Measurements from ENCODE around the gene MTUS2.

MTUS2 gene

GRCh38 chr13:29473166-29473565 lies 653.0 kb downstream of the MTUS2 start:
- TF ChIP-seq CTCF (IDR thresholded peaks at IDR 0.05; ENCODE audit: insufficient read depth, low read length, poor library complexity, severe bottlenecking) (no peak), EZH2phosphoT487 (conservative IDR thresholded peaks at IDR 0.05; ENCODE audit: low read length) (no peak)
- H3K4me2 ChIP-seq (ENCODE audit: low read depth, low read length, poor library complexity, severe bottlenecking) = no peak overlapping the region
- H3K4me3 ChIP-seq (ENCODE audit: insufficient read depth, low read length, poor library complexity, severe bottlenecking) = no peak overlapping the region

GRCh38 chr13:29474991-29475390 lies 654.9 kb downstream of the MTUS2 start:
- Histone ChIP-seq H3K9me3 (ENCODE audit: insufficient read depth, low read length) (no peaks in the 10 kb centered on the region), H3K79me2 (ENCODE audit: insufficient read depth, low read length) (no peaks in the 10 kb centered on the region), H2AFZ (ENCODE audit: low read depth, low read length, severe bottlenecking) (no peak overlapping the region), H3K27me3 (ENCODE audit: low read length) (no peaks in the 10 kb centered on the region), H3K27ac (ENCODE audit: low read depth, low read length) (no peak overlapping the region), H3F3A (ENCODE audit: insufficient read depth) (no peaks in the 10 kb centered on the region), H4K20me1 (ENCODE audit: low read depth, low read length) (no peaks in the 10 kb centered on the region), H3K4me2 (ENCODE audit: low read depth, low read length, poor library complexity, severe bottlenecking) (no peak overlapping the region), H3K9ac (ENCODE audit: low read length) (no peak overlapping the region), H3K9me2 (replicated peaks; ENCODE audit: insufficient read depth, low read length) (no peaks in the 10 kb centered on the region), H3K4me3 (ENCODE audit: insufficient read depth, low read length, poor library complexity, severe bottlenecking) (no peak overlapping the region), H3K36me3 (ENCODE audit: low read length) (no peaks in the 10 kb centered on the region)
- no peak for TF ChIP-seq EZH2phosphoT487 (conservative IDR thresholded peaks at IDR 0.05; ENCODE audit: low read length)
- no peak for TF ChIP-seq CTCF (IDR thresholded peaks at IDR 0.05; ENCODE audit: insufficient read depth, low read length, poor library complexity, severe bottlenecking)

More at GRCh38 chr13:29473166-29473565, 653.0 kb downstream of the MTUS2 start:
- H3K36me3 ChIP-seq (ENCODE audit: low read length) = no peaks in the 10 kb centered on the region
- no peaks in the 10 kb centered on the region for H3K27me3 ChIP-seq (ENCODE audit: low read length)
- H3K27ac ChIP-seq (ENCODE audit: low read depth, low read length) = no peak overlapping the region
- no peaks in the 10 kb centered on the region for H3K79me2 ChIP-seq (ENCODE audit: insufficient read depth, low read length)
- H3F3A ChIP-seq (ENCODE audit: insufficient read depth) = no peaks in the 10 kb centered on the region
- H4K20me1 ChIP-seq (ENCODE audit: low read depth, low read length) = no peaks in the 10 kb centered on the region
- H3K9me2 ChIP-seq (replicated peaks; ENCODE audit: insufficient read depth, low read length) = no peaks in the 10 kb centered on the region
- H2AFZ ChIP-seq (ENCODE audit: low read depth, low read length, severe bottlenecking) = no peak overlapping the region
- H3K9ac ChIP-seq (ENCODE audit: low read length) = no peak overlapping the region
- no peaks in the 10 kb centered on the region for H3K9me3 ChIP-seq (ENCODE audit: insufficient read depth, low read length)

- no peaks in the 10 kb centered on the region for H3K79me2 ChIP-seq (ENCODE audit: insufficient read depth, low read length)
- no peaks in the 10 kb centered on the region for H3F3A ChIP-seq (ENCODE audit: insufficient read depth)
- H2AFZ ChIP-seq (ENCODE audit: low read depth, low read length, severe bottlenecking) = no peak overlapping the region
- TF ChIP-seq CTCF (IDR thresholded peaks at IDR 0.05; ENCODE audit: insufficient read depth, low read length, poor library complexity, severe bottlenecking) (no peak), EZH2phosphoT487 (conservative IDR thresholded peaks at IDR 0.05; ENCODE audit: low read length) (no peak)
- H3K27me3 ChIP-seq (ENCODE audit: low read length) = no peaks in the 10 kb centered on the region
- no peak overlapping the region for H3K9ac ChIP-seq (ENCODE audit: low read length)
- H4K20me1 ChIP-seq (ENCODE audit: low read depth, low read length) = no peaks in the 10 kb centered on the region
- H3K27ac ChIP-seq (ENCODE audit: low read depth, low read length) = no peak overlapping the region
- no peak overlapping the region for H3K4me3 ChIP-seq (ENCODE audit: insufficient read depth, low read length, poor library complexity, severe bottlenecking)
- H3K9me2 ChIP-seq (replicated peaks; ENCODE audit: insufficient read depth, low read length) = no peaks in the 10 kb centered on the region
- H3K4me2 ChIP-seq (ENCODE audit: low read depth, low read length, poor library complexity, severe bottlenecking) = no peak overlapping the region
- H3K36me3 ChIP-seq (ENCODE audit: low read length) = no peaks in the 10 kb centered on the region
- no peaks in the 10 kb centered on the region for H3K9me3 ChIP-seq (ENCODE audit: insufficient read depth, low read length)
These were observed 655.9 kb downstream of the MTUS2 start for GRCh38 chr13:29476046-29476445.

Measured in SU-DHL-6 (cell line).